Panc1 (cell line): ENCODE data around the gene ZC3H12D. TPM values are rescaled to one million over a fixed set of nuclear protein-coding genes. Genes with fewer than 3 reads are reported as not detected.
"Not testable (repeated sequence)": the region's sequence is repeated elsewhere in the genome, so short reads cannot be mapped to it uniquely, and the experiment has no call there.

ENCODE experiments used
- ATAC-seq: fragments of 200-7000 bp; cut with Tn5 transposase; 2 replicates; pipeline ENCODE4 v1.9.1; 2020; ENCODE audit warnings: mild to moderate bottlenecking, moderate library complexity
- BruUV-seq: library from RNA; stranded (reverse); fragments of 400-500 nt; replicated peaks from 2 replicates; lab custom pipeline; 2021; lab: Mats Ljungman, UMichigan
- CTCF ChIA-PET: fragments of 300-600 bp; sonication (Branson Sonifier 250); formaldehyde crosslinking; loops from one replicate; lab custom pipeline; 2022; ENCODE audit warnings: antibody characterized with exemption; lab: Charles Lee
- POLR2A ChIA-PET: fragments of 300-600 bp; sonication (Branson Sonifier 250); formaldehyde crosslinking; loops from one replicate; lab custom pipeline; 2022; ENCODE audit warnings: antibody characterized with exemption; lab: Charles Lee
- DNase-seq: peaks from one replicate; pipeline ENCODE4 v3.0.0-alpha.2; 2010; ENCODE audit warnings: low read depth, low spot score
- H3K27ac ChIP-seq: 2 replicates; pipeline ENCODE4 v1.5.1; 2011; ENCODE audit warnings: mild to moderate bottlenecking, low read length, inconsistent platforms
- H3K27me3 ChIP-seq: fragments of 200-500 bp; sonication (Bioruptor generic); 2 replicates; pipeline ENCODE4 v1.6.0; 2014; ENCODE audit warnings: low read length, inconsistent platforms; ENCODE audit not compliant: control insufficient read depth, insufficient read depth
- H3K36me3 ChIP-seq: fragments of 200-500 bp; sonication (Bioruptor generic); 2 replicates; pipeline ENCODE4 v1.5.1; 2014; ENCODE audit warnings: inconsistent platforms, mild to moderate bottlenecking, low read length, moderate library complexity; ENCODE audit not compliant: control insufficient read depth, insufficient read depth
- H3K4me1 ChIP-seq: 2 replicates; pipeline ENCODE4 v1.5.1; 2011; ENCODE audit warnings: inconsistent platforms, mild to moderate bottlenecking, low read length, moderate library complexity; ENCODE audit not compliant: control insufficient read depth, insufficient read depth
- H3K4me3 ChIP-seq, 2 experiments: 2 replicates each; pipeline ENCODE4 v1.5.1; 2011 to 2012; ENCODE audit warnings: low read depth in 2 of 2, low read length in 2 of 2, mild to moderate bottlenecking in 2 of 2, inconsistent platforms in 1 of 2, moderate library complexity in 1 of 2
- H3K9me3 ChIP-seq: fragments of 200-500 bp; sonication (Bioruptor generic); 2 replicates; pipeline ENCODE4 v1.5.1; 2014; ENCODE audit warnings: low read depth, mild to moderate bottlenecking, inconsistent platforms, low read length, moderate library complexity; ENCODE audit not compliant: control insufficient read depth, insufficient read depth
- POLR2AphosphoS5 ChIP-seq: IDR thresholded peaks from 2 replicates; pipeline ENCODE4 v1.6.1; 2012; ENCODE audit warnings: mild to moderate bottlenecking, low read depth, low read length, moderate library complexity
- SIN3A ChIP-seq: IDR thresholded peaks from 2 replicates; pipeline ENCODE4 v1.6.1; 2012; ENCODE audit warnings: low read depth, mild to moderate bottlenecking, low read length, moderate library complexity, borderline replicate concordance; ENCODE audit not compliant: insufficient read depth
- TCF7L2 ChIP-seq: IDR thresholded peaks from 2 replicates; pipeline ENCODE4 v1.6.1; 2011; ENCODE audit warnings: mild to moderate bottlenecking, low read depth, low read length, inconsistent platforms
- in situ Hi-C: cut with HindIII; loops from 2 replicates; pipeline ENCODE4 v1.10.0; 2016; ENCODE audit warnings: low sequenced_read_pairs, low pct_unique_long_range_greater_than_20kb
- intact Hi-C: fragments of 100-400 bp; cut with micrococcal nuclease; formaldehyde crosslinking; loops from one replicate; pipeline ENCODE4 v1.10.0; 2022; ENCODE audit not compliant: unreplicated experiment
- total RNA-seq: library from RNA; stranded (reverse); gene quantifications from one replicate; pipeline ENCODE4 v1.2.1, GENCODE V29; 2021; ENCODE audit not compliant: unreplicated experiment
- TF ChIP-seq, protein P1 (sequence below), 2 experiments: IDR thresholded peaks; 2 replicates each; pipeline ENCODE4 v1.6.1; 2011 to 2012; ENCODE audit warnings: low read depth in 2 of 2, control low read depth in 1 of 2, low read length in 1 of 2, mild to moderate bottlenecking in 1 of 2, moderate library complexity in 1 of 2; ENCODE audit not compliant: insufficient read depth in 1 of 2
- TF ChIP-seq, protein P2 (sequence below): fragments of 450-650 bp; IDR thresholded peaks from 2 replicates; pipeline ENCODE4 v1.5.1; 2017; ENCODE audit warnings: mild to moderate bottlenecking

ZC3H12D gene
- total RNA-seq, 1 experiment from 2014 or later = 0.26 TPM

DNA sequence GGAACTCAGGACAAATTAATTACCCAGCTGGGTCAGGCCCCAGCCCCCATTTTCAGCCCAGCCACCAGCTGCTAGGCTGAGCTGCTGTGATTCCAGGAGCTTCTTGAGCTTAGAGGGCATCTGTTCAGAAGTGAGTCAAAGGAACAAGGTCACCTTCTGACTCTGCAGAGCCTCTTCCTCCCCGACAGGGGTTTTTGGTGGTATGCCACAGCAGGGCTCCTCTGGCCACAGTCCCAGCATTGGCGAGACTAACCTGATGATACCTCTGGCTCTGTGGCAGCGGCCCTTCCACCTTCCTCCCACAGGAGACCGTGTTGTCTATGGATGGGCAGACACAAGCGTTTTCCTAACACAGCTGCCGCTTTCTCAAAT, 39.7 kb downstream of the ZC3H12D start:
- ChIA-PET POLR2A (no interaction called here), CTCF (no interaction called here)
- DNase-seq (no peak), ATAC-seq (no peak)
- H3K36me3 ChIP-seq = no peaks in the 10 kb centered on the region
- H3K4me3 ChIP-seq = no peak overlapping the region
- no peaks in the 10 kb centered on the region for H3K9me3 ChIP-seq
- H3K27me3 ChIP-seq = no peaks in the 10 kb centered on the region
- no peak for TF ChIP-seq SIN3A
- TF ChIP-seq, protein P1, sequence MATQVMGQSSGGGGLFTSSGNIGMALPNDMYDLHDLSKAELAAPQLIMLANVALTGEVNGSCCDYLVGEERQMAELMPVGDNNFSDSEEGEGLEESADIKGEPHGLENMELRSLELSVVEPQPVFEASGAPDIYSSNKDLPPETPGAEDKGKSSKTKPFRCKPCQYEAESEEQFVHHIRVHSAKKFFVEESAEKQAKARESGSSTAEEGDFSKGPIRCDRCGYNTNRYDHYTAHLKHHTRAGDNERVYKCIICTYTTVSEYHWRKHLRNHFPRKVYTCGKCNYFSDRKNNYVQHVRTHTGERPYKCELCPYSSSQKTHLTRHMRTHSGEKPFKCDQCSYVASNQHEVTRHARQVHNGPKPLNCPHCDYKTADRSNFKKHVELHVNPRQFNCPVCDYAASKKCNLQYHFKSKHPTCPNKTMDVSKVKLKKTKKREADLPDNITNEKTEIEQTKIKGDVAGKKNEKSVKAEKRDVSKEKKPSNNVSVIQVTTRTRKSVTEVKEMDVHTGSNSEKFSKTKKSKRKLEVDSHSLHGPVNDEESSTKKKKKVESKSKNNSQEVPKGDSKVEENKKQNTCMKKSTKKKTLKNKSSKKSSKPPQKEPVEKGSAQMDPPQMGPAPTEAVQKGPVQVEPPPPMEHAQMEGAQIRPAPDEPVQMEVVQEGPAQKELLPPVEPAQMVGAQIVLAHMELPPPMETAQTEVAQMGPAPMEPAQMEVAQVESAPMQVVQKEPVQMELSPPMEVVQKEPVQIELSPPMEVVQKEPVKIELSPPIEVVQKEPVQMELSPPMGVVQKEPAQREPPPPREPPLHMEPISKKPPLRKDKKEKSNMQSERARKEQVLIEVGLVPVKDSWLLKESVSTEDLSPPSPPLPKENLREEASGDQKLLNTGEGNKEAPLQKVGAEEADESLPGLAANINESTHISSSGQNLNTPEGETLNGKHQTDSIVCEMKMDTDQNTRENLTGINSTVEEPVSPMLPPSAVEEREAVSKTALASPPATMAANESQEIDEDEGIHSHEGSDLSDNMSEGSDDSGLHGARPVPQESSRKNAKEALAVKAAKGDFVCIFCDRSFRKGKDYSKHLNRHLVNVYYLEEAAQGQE (IDR thresholded peaks at IDR 0.05; ENCODE audit: insufficient read depth in 1 of 2, low read depth in 2 of 2, low read length in 1 of 2) = no peak
- TF ChIP-seq POLR2AphosphoS5 = no peak
- TF ChIP-seq, protein P2, sequence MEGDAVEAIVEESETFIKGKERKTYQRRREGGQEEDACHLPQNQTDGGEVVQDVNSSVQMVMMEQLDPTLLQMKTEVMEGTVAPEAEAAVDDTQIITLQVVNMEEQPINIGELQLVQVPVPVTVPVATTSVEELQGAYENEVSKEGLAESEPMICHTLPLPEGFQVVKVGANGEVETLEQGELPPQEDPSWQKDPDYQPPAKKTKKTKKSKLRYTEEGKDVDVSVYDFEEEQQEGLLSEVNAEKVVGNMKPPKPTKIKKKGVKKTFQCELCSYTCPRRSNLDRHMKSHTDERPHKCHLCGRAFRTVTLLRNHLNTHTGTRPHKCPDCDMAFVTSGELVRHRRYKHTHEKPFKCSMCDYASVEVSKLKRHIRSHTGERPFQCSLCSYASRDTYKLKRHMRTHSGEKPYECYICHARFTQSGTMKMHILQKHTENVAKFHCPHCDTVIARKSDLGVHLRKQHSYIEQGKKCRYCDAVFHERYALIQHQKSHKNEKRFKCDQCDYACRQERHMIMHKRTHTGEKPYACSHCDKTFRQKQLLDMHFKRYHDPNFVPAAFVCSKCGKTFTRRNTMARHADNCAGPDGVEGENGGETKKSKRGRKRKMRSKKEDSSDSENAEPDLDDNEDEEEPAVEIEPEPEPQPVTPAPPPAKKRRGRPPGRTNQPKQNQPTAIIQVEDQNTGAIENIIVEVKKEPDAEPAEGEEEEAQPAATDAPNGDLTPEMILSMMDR = no peak
- no peak for TF ChIP-seq TCF7L2
- no peaks in the 10 kb centered on the region for H3K4me1 ChIP-seq
- no peak overlapping the region for H3K27ac ChIP-seq
- in situ Hi-C loops = no loop called here
- BruUV-seq = no TSS peak
- intact Hi-C loops = no loop called here

DNA sequence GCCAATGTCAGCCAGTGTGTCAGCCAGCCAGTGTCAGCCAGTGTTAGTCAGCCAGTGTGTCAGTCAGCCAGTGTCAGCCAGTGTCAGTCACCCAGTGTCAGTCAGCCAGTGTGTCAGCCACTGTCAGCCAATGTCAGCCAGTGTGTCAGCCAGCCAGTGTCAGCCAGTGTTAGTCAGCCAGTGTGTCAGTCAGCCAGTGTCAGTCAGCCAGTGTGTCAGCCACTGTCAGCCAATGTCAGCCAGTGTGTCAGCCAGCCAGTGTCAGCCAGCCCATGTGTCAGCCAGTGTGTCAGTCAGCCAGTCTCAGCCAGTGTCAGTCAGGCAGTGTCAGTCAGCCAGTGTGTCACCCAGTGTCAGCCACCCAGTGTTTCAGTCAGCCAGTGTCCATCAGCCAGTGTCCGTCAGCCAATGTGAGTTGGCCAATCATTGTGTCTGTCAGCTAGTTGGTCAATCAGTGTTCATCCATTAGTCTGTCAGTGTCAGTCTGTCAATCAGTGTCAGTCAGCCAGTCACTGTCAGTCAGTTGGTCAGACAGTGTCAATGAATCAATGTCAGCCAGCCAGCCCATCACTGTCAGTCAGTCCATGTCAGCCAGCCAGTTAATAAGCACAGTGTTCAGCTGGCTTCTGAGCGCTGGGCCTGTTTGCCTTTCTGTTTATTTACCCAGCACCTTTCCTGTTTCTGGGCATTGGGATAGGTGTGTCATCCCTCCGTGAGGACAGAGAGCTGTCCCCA, 40.3 kb downstream of the ZC3H12D start:
- H3K4me3 ChIP-seq, POLR2A ChIA-PET: not testable (repeated sequence)
- ATAC-seq = peak; percentile 28; the same call in 1 of the 2 replicates

DNA sequence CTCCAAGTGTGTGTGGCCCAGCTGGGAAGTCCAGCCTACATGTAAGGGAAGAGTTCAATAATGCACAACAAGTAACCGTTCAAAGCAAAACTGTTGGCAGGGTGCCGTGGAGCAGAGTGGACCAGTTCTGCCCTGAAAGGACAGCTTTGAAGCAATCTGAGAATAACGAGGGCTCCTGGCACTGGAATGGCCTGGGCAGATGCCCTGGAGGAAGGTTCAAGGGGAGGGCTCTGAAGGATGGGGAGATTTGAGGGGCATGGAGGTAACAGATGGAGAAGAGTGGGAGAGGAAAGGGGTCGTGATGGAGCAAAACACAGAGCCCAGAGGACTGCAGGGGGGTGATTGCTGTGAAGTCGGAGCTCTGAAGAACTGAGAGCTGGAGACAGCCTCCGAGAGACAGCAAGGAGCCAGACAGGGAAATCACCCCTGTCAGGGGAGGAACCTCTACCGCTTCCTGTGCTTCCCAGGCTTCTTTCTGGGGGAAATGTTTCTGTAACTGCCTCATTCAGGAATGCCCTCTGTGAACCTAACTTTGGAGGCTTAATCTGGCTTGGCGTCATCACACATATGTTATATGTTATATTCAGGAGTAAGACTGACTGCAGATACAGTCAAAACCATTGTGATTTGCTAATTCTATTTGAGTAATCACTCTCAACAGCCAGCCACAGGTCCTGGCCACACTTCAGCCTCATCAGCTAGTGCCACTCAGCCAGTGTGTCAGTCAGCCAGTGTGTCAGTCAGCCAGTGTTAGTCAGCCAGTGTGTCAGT, 41.2 kb downstream of the ZC3H12D start:
- Histone ChIP-seq H3K36me3 (no peaks in the 10 kb centered on the region), H3K9me3 (no peaks in the 10 kb centered on the region), H3K27me3 (no peaks in the 10 kb centered on the region), H3K4me1 (no peaks in the 10 kb centered on the region), H3K4me3 (no peak overlapping the region), H3K27ac (no peak overlapping the region)
- BruUV-seq = no TSS peak
- CTCF ChIA-PET = no interaction called here
- ATAC-seq (no peak), DNase-seq (no peak)
- intact Hi-C loops (no loop called here), in situ Hi-C loops (no loop called here)
- POLR2A ChIA-PET = no interaction called here
- TF ChIP-seq TCF7L2 (no peak), POLR2AphosphoS5 (no peak), SIN3A (no peak)
- TF ChIP-seq, protein P2 = no peak
- TF ChIP-seq, protein P1 (IDR thresholded peaks at IDR 0.05; ENCODE audit: insufficient read depth in 1 of 2, low read depth in 2 of 2, low read length in 1 of 2) = no peak

More for the DNA sequence above, 40.3 kb downstream of the ZC3H12D start:
- intact Hi-C loops, H3K27me3 ChIP-seq, H3K9me3 ChIP-seq, H3K27ac ChIP-seq, BruUV-seq, CTCF ChIA-PET, in situ Hi-C loops, H3K36me3 ChIP-seq, DNase-seq, H3K4me1 ChIP-seq: not testable (repeated sequence)
